ENCODE results near the gene SHROOM3.
"Not testable (repeated sequence)": the region's sequence is repeated elsewhere in the genome, so short reads cannot be mapped to it uniquely, and the experiment has no call there.

SHROOM3 gene

GRCh38 chr4:76423159-76423558 lies 11.9 kb upstream of the SHROOM3 start:
- not testable (repeated sequence) for H3K36me3 ChIP-seq (ENCODE audit: control insufficient read depth, insufficient read depth, low read length); H3K9ac ChIP-seq (ENCODE audit: low read depth, low read length); H3K27me3 ChIP-seq (ENCODE audit: control insufficient read depth, insufficient read depth, low read length); H3K4me3 ChIP-seq (ENCODE audit: low read depth, low read length); H3K9me3 ChIP-seq (ENCODE audit: control insufficient read depth, insufficient read depth, low read length); H3K4me1 ChIP-seq (ENCODE audit: control insufficient read depth, insufficient read depth, low read length); H3K27ac ChIP-seq (ENCODE audit: low read depth, low read length)

DNA sequence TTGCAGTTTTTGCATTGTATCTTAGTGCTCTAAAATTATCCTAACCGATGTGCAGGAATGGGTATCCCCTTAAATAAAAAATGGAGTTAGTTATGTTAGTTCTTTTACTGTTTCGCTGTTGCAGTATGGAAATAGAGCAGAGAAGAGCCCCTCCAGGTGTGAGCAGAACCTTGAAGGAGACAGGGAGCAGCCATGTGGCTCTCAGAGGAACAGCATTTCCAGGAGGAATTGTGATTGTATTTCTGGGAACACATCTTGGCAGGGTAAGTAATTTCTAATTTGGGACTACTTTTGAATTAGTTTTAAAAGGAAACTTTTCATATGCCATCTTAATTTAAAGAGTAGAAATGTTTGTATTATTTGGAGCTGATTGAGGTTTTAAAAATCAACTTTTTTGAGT lies 8.8 kb upstream of the SHROOM3 start:
- H3K9me3 ChIP-seq (ENCODE audit: control insufficient read depth, insufficient read depth, low read length) = peaks cover 3% of the 10 kb centered on the region; the same call in 1 of the 2 replicates
- no peaks in the 10 kb centered on the region for H3K36me3 ChIP-seq (ENCODE audit: control insufficient read depth, insufficient read depth, low read length)
- H3K4me1 ChIP-seq (ENCODE audit: control insufficient read depth, insufficient read depth, low read length) = peaks cover 4% of the 10 kb centered on the region; the same call in 1 of the 2 replicates
- H3K27me3 ChIP-seq (ENCODE audit: control insufficient read depth, insufficient read depth, low read length) = no peaks in the 10 kb centered on the region
- no peak overlapping the region for H3K9ac ChIP-seq (ENCODE audit: low read depth, low read length)
- no peak overlapping the region for H3K27ac ChIP-seq (ENCODE audit: low read depth, low read length)
- no peak overlapping the region for H3K4me3 ChIP-seq (ENCODE audit: low read depth, low read length)

- no peaks in the 10 kb centered on the region for H3K27me3 ChIP-seq (ENCODE audit: control insufficient read depth, insufficient read depth, low read length)
- H3K27ac ChIP-seq (ENCODE audit: low read depth, low read length) = no peak overlapping the region
- no peaks in the 10 kb centered on the region for H3K9me3 ChIP-seq (ENCODE audit: control insufficient read depth, insufficient read depth, low read length)
- no peaks in the 10 kb centered on the region for H3K36me3 ChIP-seq (ENCODE audit: control insufficient read depth, insufficient read depth, low read length)
- H3K4me1 ChIP-seq (ENCODE audit: control insufficient read depth, insufficient read depth, low read length) = peaks cover 21% of the 10 kb centered on the region
- no peak overlapping the region for H3K4me3 ChIP-seq (ENCODE audit: low read depth, low read length)
- H3K9ac ChIP-seq (ENCODE audit: low read depth, low read length) = no peak overlapping the region
These were observed 5.4 kb upstream of the SHROOM3 start for GRCh38 chr4:76429636-76430035.

GRCh38 chr4:76430519-76431388 lies 4.3 kb upstream of the SHROOM3 start:
- Histone ChIP-seq H3K27me3 (ENCODE audit: control insufficient read depth, insufficient read depth, low read length) (no peaks in the 10 kb centered on the region), H3K27ac (ENCODE audit: low read depth, low read length) (no peak overlapping the region), H3K4me3 (ENCODE audit: low read depth, low read length) (no peak overlapping the region), H3K4me1 (ENCODE audit: control insufficient read depth, insufficient read depth, low read length) (peaks cover 28% of the 10 kb centered on the region), H3K9ac (ENCODE audit: low read depth, low read length) (no peak overlapping the region), H3K9me3 (ENCODE audit: control insufficient read depth, insufficient read depth, low read length) (no peaks in the 10 kb centered on the region), H3K36me3 (ENCODE audit: control insufficient read depth, insufficient read depth, low read length) (no peaks in the 10 kb centered on the region)

DNA sequence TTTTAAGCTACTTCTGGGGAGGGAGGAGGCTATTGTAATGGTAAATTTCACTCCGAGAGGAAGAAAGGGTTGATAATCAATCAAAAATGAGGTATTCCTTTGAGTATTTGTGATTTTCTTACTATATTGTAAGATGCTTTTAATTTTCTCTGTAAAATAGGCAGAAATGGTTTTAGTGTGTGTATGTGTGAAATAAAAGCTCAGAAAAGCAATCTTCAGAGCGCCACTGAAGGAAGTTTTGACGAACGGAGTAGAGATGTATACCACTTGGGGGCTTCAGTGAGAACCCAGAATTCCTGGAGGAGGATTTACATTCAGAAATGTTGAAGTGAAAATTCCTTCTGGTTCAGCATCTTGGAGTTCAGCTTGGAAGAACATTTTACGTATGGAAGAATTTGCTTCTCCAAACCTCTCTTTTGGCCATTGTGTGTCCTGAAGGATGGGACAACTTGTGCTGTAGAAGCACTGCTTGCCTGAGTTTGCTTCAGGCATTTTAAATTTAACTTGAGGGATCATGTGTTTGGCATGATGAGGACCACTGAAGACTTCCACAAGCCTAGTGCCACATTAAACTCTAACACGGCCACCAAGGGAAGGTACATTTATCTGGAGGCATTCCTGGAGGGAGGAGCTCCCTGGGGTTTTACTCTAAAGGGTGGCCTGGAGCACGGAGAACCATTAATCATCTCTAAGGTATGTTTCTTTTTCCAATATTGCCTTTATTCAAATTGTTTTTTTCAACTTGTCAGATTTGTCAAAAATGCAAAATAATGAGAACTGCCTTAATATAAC lies 695 bp downstream of the SHROOM3 start:
- H3K27ac ChIP-seq (ENCODE audit: low read depth, low read length) = peak overlapping the region; percentile 96
- H3K4me1 ChIP-seq (ENCODE audit: control insufficient read depth, insufficient read depth, low read length) = peaks cover 36% of the 10 kb centered on the region
- no peaks in the 10 kb centered on the region for H3K27me3 ChIP-seq (ENCODE audit: control insufficient read depth, insufficient read depth, low read length)
- peak overlapping the region; percentile 81 for H3K9ac ChIP-seq (ENCODE audit: low read depth, low read length)
- no peaks in the 10 kb centered on the region for H3K9me3 ChIP-seq (ENCODE audit: control insufficient read depth, insufficient read depth, low read length)
- H3K36me3 ChIP-seq (ENCODE audit: control insufficient read depth, insufficient read depth, low read length) = no peaks in the 10 kb centered on the region
- peak overlapping the region; percentile 67 for H3K4me3 ChIP-seq (ENCODE audit: low read depth, low read length)

DNA sequence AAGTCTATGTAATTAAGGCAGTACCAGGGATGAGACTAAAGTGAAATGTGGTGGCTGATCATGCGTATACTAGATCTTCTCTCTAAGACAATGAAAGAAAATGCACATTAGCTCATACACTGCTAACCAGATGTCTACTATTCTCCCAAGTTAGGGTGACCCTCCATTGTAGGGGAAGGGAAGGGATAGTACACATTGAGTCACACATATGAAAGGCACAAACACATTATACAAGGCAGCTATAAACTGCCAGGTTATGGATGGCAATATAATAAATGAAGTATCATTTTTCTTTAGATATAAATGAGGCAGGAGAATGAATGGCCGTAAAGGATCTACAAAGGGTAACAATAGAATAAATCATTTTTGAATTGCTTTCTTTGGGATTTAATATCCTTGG lies 4.5 kb downstream of the SHROOM3 start:
- no peaks in the 10 kb centered on the region for H3K9me3 ChIP-seq (ENCODE audit: control insufficient read depth, insufficient read depth, low read length)
- no peak overlapping the region for H3K4me3 ChIP-seq (ENCODE audit: low read depth, low read length)
- H3K9ac ChIP-seq (ENCODE audit: low read depth, low read length) = no peak overlapping the region
- H3K4me1 ChIP-seq (ENCODE audit: control insufficient read depth, insufficient read depth, low read length) = peaks cover 29% of the 10 kb centered on the region
- H3K27me3 ChIP-seq (ENCODE audit: control insufficient read depth, insufficient read depth, low read length) = no peaks in the 10 kb centered on the region
- no peak overlapping the region for H3K27ac ChIP-seq (ENCODE audit: low read depth, low read length)
- H3K36me3 ChIP-seq (ENCODE audit: control insufficient read depth, insufficient read depth, low read length) = no peaks in the 10 kb centered on the region

DNA sequence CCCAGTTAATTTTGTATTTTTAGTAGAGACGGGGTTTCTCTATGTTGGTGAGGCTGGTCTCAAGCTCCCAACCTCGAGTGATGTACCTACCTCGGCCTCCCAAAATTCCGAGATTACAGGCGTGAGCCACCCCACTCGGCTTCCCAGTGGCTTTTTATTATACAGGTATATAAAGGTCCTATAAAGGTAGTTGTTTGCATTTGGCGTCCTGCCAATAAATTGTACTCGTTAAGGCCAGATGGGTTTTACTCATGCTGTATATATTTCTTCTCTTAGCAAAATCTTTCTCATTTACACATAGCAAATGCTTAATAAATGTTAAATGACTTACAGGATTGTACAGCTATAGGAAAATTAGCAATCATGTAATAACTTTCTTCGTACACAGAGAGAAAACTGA lies 6.9 kb downstream of the SHROOM3 start:
- no peaks in the 10 kb centered on the region for H3K36me3 ChIP-seq (ENCODE audit: control insufficient read depth, insufficient read depth, low read length)
- H3K27ac ChIP-seq (ENCODE audit: low read depth, low read length) = no peak overlapping the region
- peaks cover 12% of the 10 kb centered on the region for H3K4me1 ChIP-seq (ENCODE audit: control insufficient read depth, insufficient read depth, low read length)
- no peaks in the 10 kb centered on the region for H3K27me3 ChIP-seq (ENCODE audit: control insufficient read depth, insufficient read depth, low read length)
- no peaks in the 10 kb centered on the region for H3K9me3 ChIP-seq (ENCODE audit: control insufficient read depth, insufficient read depth, low read length)
- H3K4me3 ChIP-seq (ENCODE audit: low read depth, low read length) = no peak overlapping the region
- H3K9ac ChIP-seq (ENCODE audit: low read depth, low read length) = no peak overlapping the region

DNA sequence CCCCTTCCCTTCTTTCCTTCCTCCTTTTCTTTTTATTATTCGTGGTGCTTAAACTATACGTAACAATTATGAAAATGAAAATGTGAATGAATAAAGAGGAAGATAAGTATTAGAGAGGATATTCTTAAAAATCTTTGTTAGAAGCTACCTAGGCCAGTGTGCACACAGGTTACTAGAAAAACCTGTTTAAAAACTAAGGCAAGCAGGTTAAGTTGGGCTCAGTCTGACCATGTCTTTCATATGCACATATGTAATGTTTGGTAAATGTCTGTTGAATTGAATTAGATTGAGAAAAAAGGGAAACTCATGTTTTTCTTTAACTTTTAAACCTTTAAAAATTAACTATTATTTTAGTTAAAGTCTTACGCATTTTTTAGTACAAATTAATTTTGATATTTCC lies 7.8 kb downstream of the SHROOM3 start:
- no peaks in the 10 kb centered on the region for H3K9me3 ChIP-seq (ENCODE audit: control insufficient read depth, insufficient read depth, low read length)
- peak overlapping the region; percentile 1 for H3K27ac ChIP-seq (ENCODE audit: low read depth, low read length)
- H3K27me3 ChIP-seq (ENCODE audit: control insufficient read depth, insufficient read depth, low read length) = no peaks in the 10 kb centered on the region
- no peaks in the 10 kb centered on the region for H3K36me3 ChIP-seq (ENCODE audit: control insufficient read depth, insufficient read depth, low read length)
- H3K4me1 ChIP-seq (ENCODE audit: control insufficient read depth, insufficient read depth, low read length) = peaks cover 14% of the 10 kb centered on the region
- H3K4me3 ChIP-seq (ENCODE audit: low read depth, low read length) = no peak overlapping the region
- H3K9ac ChIP-seq (ENCODE audit: low read depth, low read length) = no peak overlapping the region

DNA sequence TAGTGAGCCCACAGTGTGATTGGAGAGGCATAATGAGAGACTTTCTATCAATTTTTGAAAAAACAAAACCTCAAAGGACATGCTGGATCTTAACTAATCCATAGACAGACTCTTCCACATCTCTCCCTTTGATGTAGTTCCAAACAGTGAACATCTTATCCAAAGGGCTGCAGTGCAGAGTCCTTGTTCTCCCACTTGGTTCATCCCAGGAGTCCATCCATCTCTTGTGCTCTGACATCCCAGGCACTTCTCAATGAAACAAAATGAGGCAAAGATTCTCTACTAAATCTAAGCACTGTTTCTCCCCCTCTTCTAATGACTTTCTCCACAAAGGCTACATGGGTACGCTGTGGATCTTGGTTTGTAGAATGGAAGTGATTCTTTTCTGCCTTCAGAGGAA lies 8.3 kb downstream of the SHROOM3 start:
- Histone ChIP-seq H3K27me3 (ENCODE audit: control insufficient read depth, insufficient read depth, low read length) (no peaks in the 10 kb centered on the region), H3K9me3 (ENCODE audit: control insufficient read depth, insufficient read depth, low read length) (no peaks in the 10 kb centered on the region), H3K27ac (ENCODE audit: low read depth, low read length) (peak overlapping the region; percentile 1), H3K9ac (ENCODE audit: low read depth, low read length) (no peak overlapping the region), H3K36me3 (ENCODE audit: control insufficient read depth, insufficient read depth, low read length) (no peaks in the 10 kb centered on the region), H3K4me3 (ENCODE audit: low read depth, low read length) (no peak overlapping the region), H3K4me1 (ENCODE audit: control insufficient read depth, insufficient read depth, low read length) (peaks cover 14% of the 10 kb centered on the region)

DNA sequence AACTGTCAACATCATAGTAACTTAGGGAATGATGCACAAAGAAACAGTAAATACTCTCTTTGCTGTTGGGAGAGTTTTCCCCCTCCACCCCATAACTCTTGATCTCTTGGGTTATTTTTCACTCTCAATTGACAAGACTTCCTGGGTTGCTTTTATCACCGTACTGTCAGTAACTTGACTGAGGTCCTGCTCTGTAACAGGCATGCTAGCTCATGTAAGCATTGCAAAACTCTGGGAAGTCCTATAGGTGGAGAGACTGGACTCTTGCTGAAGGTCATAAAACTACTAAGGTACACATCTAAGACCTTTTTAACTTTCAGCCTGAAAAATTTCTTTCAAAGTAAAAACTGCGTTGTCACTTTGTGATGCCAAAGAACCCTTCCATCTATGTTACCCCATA lies 10.9 kb downstream of the SHROOM3 start:
- Histone ChIP-seq H3K4me1 (ENCODE audit: control insufficient read depth, insufficient read depth, low read length) (peaks cover 25% of the 10 kb centered on the region), H3K9ac (ENCODE audit: low read depth, low read length) (no peak overlapping the region), H3K36me3 (ENCODE audit: control insufficient read depth, insufficient read depth, low read length) (no peaks in the 10 kb centered on the region)

DNA sequence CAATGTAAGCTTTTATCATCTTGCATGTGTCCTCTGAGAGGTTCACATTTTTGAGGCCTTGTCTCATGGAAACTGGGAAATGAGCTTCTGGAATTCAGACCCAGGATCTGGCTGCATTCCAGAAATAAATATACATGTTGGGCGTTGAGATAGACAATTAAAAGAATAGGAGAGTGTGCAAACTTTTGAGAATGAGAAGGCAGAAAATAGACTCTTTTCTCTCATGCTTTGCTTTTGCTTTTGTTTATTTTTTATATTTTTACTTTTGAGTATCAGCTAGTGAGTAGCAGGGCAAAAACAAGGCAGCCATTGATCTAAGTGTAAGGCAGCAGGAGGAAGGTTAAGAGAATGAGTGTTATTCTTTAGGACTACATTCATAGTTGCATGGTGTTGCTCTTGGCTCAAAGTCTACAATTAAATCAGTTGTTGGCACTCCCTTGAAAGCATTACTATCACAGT lies 12.4 kb downstream of the SHROOM3 start:
- Histone ChIP-seq H3K4me3 (ENCODE audit: low read depth, low read length) (no peak overlapping the region), H3K27me3 (ENCODE audit: control insufficient read depth, insufficient read depth, low read length) (no peaks in the 10 kb centered on the region), H3K27ac (ENCODE audit: low read depth, low read length) (no peak overlapping the region), H3K9ac (ENCODE audit: low read depth, low read length) (no peak overlapping the region), H3K9me3 (ENCODE audit: control insufficient read depth, insufficient read depth, low read length) (no peaks in the 10 kb centered on the region), H3K4me1 (ENCODE audit: control insufficient read depth, insufficient read depth, low read length) (peaks cover 25% of the 10 kb centered on the region), H3K36me3 (ENCODE audit: control insufficient read depth, insufficient read depth, low read length) (no peaks in the 10 kb centered on the region)

More for the DNA sequence above, 10.9 kb downstream of the SHROOM3 start:
- Histone ChIP-seq H3K9me3 (ENCODE audit: control insufficient read depth, insufficient read depth, low read length) (no peaks in the 10 kb centered on the region), H3K4me3 (ENCODE audit: low read depth, low read length) (no peak overlapping the region), H3K27me3 (ENCODE audit: control insufficient read depth, insufficient read depth, low read length) (no peaks in the 10 kb centered on the region), H3K27ac (ENCODE audit: low read depth, low read length) (no peak overlapping the region)

Measured in HUES48 (cell line).